DMS 273 treated with DMSO at 0.1 percent for 48 hours (cell line): ENCODE measurements around the gene SLC1A3.

ENCODE experiments used
- DNase-seq: peaks from one replicate; lab custom pipeline; 2025; lab: John Stamatoyannopoulos, UW

Gene SLC1A3

GRCh38 chr5:36721664-36722235 is 115.3 kb downstream of the SLC1A3 start:
- no peak for DNase-seq

DNA sequence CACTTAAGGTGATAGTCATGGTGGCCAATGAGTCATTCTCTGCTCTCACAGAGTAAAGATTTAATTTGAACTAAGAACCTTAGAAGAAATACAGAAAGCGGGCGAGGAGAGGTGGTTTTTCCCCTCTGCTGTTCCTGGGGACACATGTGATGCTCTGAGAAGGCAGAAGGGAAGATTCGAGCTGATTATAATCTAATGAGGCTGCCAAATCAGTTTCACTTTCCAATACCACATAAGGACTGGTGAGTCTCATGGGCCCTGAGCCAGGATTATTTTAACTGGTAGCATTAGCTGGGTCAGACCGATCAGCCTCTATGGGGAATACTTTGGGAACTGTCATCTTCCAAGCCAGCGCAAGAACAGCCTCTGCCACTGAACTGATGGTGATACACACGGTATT is 116.5 kb downstream of the SLC1A3 start:
- no peak for DNase-seq

DNA sequence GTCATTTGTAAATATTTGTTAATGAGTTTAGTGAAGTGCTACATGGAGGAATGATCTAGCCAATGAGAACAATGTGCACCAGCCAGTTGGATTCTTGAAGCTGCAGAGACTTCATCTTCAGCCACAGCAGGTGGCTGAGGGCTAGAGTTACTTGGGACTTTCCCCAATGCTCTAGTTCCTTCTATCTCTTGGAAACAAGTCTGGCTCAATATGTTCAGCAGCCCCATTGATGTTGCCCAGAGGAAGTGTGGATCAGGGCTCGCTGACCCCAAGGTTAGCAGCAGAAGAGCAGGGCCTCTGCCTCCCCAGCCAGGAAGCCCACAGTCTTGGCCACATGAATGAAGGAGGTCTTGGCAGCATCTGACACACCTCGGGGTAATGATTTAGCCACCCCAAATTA is 117.5 kb downstream of the SLC1A3 start:
- DNase-seq, result no peak

DNA sequence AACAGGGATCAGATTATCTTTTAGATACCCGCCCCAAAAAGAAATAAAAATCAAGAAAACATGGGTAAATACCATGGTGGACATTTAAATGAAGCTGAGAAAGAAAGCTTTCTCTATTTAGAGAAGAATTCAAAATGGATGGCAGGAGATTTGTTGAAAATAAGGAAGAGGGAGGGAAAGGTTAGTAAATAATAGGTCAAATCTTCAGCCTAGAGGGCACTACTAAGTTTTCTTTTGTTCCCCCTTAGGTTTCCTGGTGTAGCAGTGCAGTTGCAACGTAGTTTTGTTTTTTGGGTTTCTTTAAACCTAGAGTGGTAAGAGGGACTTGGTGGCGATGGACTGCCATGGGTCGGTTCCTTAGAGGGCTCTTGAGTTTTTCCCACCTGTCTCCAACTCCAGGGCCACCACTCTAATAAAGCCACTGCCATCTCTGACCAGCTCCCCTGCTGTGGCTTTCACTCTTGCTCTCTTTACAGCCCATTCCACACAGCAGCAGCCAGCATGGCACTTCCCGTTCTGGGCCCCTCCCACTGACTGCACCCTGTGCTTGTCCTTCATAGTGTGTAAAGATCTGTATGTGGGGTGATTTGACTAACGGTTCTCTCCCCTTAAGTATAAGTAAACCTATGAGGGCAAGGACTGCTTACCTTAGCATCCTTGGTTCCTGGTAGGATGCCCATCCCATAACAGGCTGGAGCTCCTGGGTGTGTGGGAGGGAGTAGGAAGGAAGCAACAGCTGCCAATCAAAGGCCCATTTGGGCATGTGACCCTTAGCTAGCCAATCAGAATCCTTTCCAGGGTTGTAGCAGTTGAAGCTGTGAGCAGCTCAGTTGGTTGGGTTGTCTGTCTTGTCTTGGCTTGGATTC is 118.3 kb downstream of the SLC1A3 start:
- no peak for DNase-seq

GRCh38 chr5:36726317-36726716 is 119.9 kb downstream of the SLC1A3 start:
- no peak for DNase-seq

DNA sequence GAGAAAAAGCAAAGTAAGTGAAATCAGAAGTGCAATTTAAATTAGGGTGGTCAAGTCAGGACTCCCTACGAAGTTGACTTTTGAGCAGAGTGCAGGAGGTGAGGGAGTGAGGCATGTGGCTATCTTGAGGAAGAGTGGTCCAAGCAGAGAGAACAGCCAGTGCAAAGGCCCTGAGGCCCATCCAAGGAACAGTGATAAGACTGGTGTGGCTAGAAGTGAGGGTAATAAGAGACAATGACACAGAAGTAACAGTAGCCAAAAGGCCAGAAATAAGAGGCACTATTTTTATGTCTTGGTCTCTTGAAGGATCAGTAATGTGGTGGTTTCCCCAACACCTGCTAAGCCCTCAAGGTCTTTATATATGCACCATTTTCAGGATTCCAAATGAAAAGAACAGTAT is 120.4 kb downstream of the SLC1A3 start:
- DNase-seq, result no peak

DNA sequence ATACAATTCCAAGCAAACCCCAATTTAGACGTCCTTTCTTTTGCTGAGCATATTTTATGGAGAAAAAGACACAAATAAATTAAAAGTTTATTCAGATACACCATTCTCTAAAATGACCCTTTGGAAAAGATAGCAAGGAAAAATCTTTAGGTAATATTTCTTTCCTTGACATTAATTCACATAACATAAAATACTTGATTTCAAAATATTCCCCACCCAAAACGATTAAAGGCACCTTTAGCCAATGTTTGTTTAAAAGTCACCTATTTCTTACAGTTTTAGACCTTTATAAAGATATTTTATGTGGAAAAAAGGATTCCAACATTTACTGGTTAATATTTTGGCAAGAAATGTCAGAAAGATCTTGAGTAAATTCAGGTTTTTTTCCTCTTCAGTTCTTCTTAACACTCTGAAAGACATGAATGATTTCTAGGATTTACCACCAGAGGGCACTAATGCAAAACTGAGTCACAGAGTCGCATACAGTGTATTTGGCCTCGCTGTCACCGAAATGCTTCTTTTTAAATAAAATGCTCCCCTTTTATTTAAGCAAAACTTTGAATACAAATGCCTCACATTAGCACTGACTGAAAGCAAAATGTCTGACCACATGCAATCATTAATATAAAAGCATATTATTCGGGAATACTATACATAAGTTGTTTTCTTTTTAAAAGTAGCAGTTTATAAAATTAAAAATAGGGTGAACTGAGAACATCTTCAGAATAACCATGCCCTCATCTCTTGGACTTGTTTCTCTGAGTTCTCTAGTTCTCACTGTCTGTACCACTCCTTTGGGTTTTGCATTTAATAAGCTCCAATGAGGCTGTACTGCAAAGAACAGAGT is 122.5 kb downstream of the SLC1A3 start:
- DNase-seq, result peak; percentile 21

DNA sequence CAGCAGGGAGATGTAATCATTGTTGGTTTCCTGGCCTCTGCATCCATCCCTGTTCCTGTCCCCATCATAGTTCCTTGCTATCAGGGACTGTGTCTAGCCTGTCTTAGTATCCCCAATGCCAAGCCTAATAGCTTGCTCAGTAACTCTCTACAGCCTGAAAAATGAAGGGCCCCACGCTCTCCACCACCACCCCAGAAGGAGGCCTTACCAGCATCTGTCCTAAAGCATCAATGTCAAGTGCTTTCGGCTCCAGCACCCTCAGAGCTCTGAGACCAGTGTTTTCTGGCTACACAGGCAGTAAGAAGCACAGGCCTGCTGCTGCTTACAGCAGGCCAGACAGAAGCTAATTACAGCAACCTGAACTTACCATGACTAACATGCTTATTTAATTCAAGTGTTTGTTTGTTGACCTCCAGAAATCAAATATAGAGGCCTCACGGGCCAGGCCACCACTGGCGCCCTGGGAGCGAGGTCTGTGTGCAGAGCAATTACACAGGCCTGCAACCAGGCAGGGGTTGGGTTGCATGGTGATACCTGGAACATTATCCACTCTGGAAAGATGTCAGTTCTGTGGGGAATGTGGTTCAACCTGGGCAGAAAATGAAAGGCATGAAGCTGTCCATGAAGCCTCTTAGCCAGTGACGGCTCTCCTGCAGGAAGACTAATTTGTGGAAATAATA is 124.3 kb downstream of the SLC1A3 start:
- DNase-seq, result no peak

DNA sequence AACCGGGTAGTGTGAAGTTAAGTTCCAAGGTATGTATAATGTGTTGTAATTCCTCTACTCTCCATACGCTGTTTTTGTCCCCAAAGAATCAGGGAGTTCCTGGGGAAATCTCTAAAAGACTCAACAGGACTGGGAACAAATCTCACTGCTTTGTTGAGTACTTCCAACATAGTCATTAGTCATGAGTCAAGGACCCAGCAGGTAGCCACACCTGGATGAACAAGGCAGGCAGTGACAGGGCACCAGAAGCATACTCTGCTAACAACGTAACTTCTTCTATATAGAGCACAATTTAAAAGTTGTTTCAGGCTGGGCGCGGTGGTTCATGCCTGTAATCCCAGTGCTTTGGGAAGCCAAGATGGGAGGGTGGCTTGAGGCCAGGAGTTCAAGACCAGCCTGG is 126.8 kb downstream of the SLC1A3 start:
- DNase-seq, result no peak

GRCh38 chr5:36734422-36734821 is 128.0 kb downstream of the SLC1A3 start:
- DNase-seq, result peak; percentile 21

DNA sequence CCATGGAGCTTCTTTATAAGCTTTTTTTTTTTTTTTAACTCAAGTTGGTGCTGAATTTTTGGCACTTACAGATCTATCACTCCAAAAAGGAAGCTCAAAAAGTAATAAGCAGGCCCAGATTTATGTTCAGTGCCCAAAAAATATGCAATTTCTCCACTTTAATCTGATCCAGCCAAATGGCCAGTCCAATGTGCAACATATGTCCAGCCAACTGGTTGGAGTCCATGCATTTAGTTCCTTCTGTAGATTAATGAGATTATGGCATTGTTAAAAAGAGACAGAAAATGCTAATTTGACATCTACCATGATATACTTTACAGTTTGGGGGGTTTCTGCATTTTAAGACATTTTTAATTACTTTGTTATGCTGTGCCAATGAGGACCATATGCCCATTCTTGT is 129.5 kb downstream of the SLC1A3 start:
- DNase-seq, result no peak
